GM21515 (cell line): ENCODE measurements around the gene SPON1.
"Not testable (repeated sequence)": the region's sequence is repeated elsewhere in the genome, so short reads cannot be mapped to it uniquely, and the experiment has no call there.

Experiments used
- ATAC-seq: cut with Tn5 transposase; IDR thresholded peaks from one replicate; pipeline ENCODE4 v1.9.1; 2021; ENCODE audit not compliant: unreplicated experiment

The SPON1 gene

GRCh38 chr11:13972944-13973343 lies 10.4 kb downstream of the SPON1 start:
- ATAC-seq: no peak

- ATAC-seq: no peak
These were observed 12.1 kb downstream of the SPON1 start for GRCh38 chr11:13974631-13975030.

- ATAC-seq: no peak
These were observed 20.7 kb downstream of the SPON1 start for GRCh38 chr11:13983081-13983751.

- ATAC-seq: no peak
These were observed 22.3 kb downstream of the SPON1 start for GRCh38 chr11:13984616-13985450.

- not testable (repeated sequence) for ATAC-seq
These were observed 24.2 kb downstream of the SPON1 start for GRCh38 chr11:13986695-13987094.

- not testable (repeated sequence) for ATAC-seq
These were observed 29.8 kb downstream of the SPON1 start for GRCh38 chr11:13992158-13992856.

GRCh38 chr11:13993096-13993765 lies 30.7 kb downstream of the SPON1 start:
- ATAC-seq: no peak

GRCh38 chr11:13997881-13998280 lies 35.4 kb downstream of the SPON1 start:
- no peak for ATAC-seq

GRCh38 chr11:13999704-14000103 lies 37.2 kb downstream of the SPON1 start:
- ATAC-seq: no peak

- ATAC-seq: no peak
These were observed 39.1 kb downstream of the SPON1 start for GRCh38 chr11:14001597-14001996.

GRCh38 chr11:14007566-14007965 lies 45.0 kb downstream of the SPON1 start:
- ATAC-seq: no peak

- ATAC-seq: no peak
These were observed 48.1 kb downstream of the SPON1 start for GRCh38 chr11:14010665-14011064.

GRCh38 chr11:14012846-14013245 lies 50.3 kb downstream of the SPON1 start:
- ATAC-seq: no peak

GRCh38 chr11:14015711-14016110 lies 53.2 kb downstream of the SPON1 start:
- no peak for ATAC-seq

- ATAC-seq: no peak
These were observed 55.9 kb downstream of the SPON1 start for GRCh38 chr11:14018441-14018840.

- ATAC-seq: no peak
These were observed 59.2 kb downstream of the SPON1 start for GRCh38 chr11:14021738-14022137.

- no peak for ATAC-seq
These were observed 59.7 kb downstream of the SPON1 start for GRCh38 chr11:14022251-14022650.

- ATAC-seq: no peak
These were observed 60.3 kb downstream of the SPON1 start for GRCh38 chr11:14022821-14023220.

- no peak for ATAC-seq
These were observed 64.4 kb downstream of the SPON1 start for GRCh38 chr11:14026961-14027360.

GRCh38 chr11:14027525-14027924 lies 65.0 kb downstream of the SPON1 start:
- ATAC-seq: no peak

- ATAC-seq: no peak
These were observed 66.9 kb downstream of the SPON1 start for GRCh38 chr11:14029440-14029839.
